CD8-positive, alpha-beta memory T cell (primary cell): ENCODE results near the gene CAPZA1. TPM values are rescaled to one million over a fixed set of nuclear protein-coding genes. Genes with fewer than 3 reads are reported as not detected.
"Not testable (repeated sequence)": the region's sequence is repeated elsewhere in the genome, so short reads cannot be mapped to it uniquely, and the experiment has no call there.

Experiments
- CTCF ChIA-PET: fragments of 350-600 bp; sonication (Branson Sonifier 250); formaldehyde crosslinking; loops from one replicate; lab custom pipeline; 2021; ENCODE audit warnings: antibody characterized with exemption; lab: Charles Lee
- POLR2A ChIA-PET: fragments of 350-600 bp; sonication (Branson Sonifier 250); formaldehyde crosslinking; loops from one replicate; lab custom pipeline; 2021; ENCODE audit warnings: antibody characterized with exemption; lab: Charles Lee
- DNase-seq, 5 donors: peaks; one replicate each; pipeline versions ENCODE4 v3.0.0 to v3.0.0-alpha.2; 2020 to 2022; ENCODE audit warnings: mixed read lengths in 1 of 5
- H3K27ac ChIP-seq: one replicate; pipeline ENCODE4 v1.7.0; 2013; ENCODE audit warnings: low read depth, mild to moderate bottlenecking, low read length, moderate library complexity
- H3K27me3 ChIP-seq: 2 replicates; pipeline ENCODE4 v1.7.0; 2013; ENCODE audit warnings: low read length, mild to moderate bottlenecking; ENCODE audit not compliant: insufficient read depth, poor library complexity, severe bottlenecking
- H3K36me3 ChIP-seq: 2 replicates; pipeline ENCODE4 v1.7.0; 2013; ENCODE audit warnings: mild to moderate bottlenecking, low read length, moderate library complexity; ENCODE audit not compliant: insufficient read depth
- H3K4me1 ChIP-seq: 2 replicates; pipeline ENCODE4 v1.7.0; 2013; ENCODE audit warnings: mild to moderate bottlenecking, low read length, moderate library complexity; ENCODE audit not compliant: insufficient read depth
- H3K4me3 ChIP-seq: 2 replicates; pipeline ENCODE4 v1.7.0; 2013; ENCODE audit warnings: mild to moderate bottlenecking, low read length
- H3K9me3 ChIP-seq: 2 replicates; pipeline ENCODE4 v1.7.0; 2013; ENCODE audit warnings: mild to moderate bottlenecking, low read length
- H3K27ac Mint-ChIP-seq, 8 donors: one replicate each; pipeline ENCODE4 v1.8.0; 2020 to 2021; ENCODE audit warnings: mixed read lengths in 8 of 8, mild to moderate bottlenecking in 6 of 8, inconsistent platforms in 3 of 8, moderate library complexity in 3 of 8
- H3K27me3 Mint-ChIP-seq, 2 donors: one replicate each; pipeline ENCODE4 v1.8.0; 2020 to 2021; ENCODE audit warnings: mixed read lengths in 2 of 2, mild to moderate bottlenecking in 1 of 2, moderate library complexity in 1 of 2
- H3K36me3 Mint-ChIP-seq, 3 donors: one replicate each; pipeline ENCODE4 v1.8.0; 2020 to 2021; ENCODE audit warnings: mixed read lengths in 3 of 3, inconsistent platforms in 1 of 3, mild to moderate bottlenecking in 1 of 3
- H3K4me1 Mint-ChIP-seq, 3 donors: one replicate each; pipeline ENCODE4 v1.8.0; 2020 to 2021; ENCODE audit warnings: mixed read lengths in 3 of 3, inconsistent platforms in 1 of 3, mild to moderate bottlenecking in 1 of 3
- H3K4me3 Mint-ChIP-seq, 7 donors: one replicate each; pipeline ENCODE4 v1.8.0; 2020 to 2021; ENCODE audit warnings: mixed read lengths in 7 of 7, mild to moderate bottlenecking in 6 of 7, moderate library complexity in 4 of 7, inconsistent platforms in 2 of 7
- H3K9me3 Mint-ChIP-seq, 5 donors: one replicate each; pipeline ENCODE4 v1.8.0; 2020 to 2022; ENCODE audit warnings: mixed read lengths in 5 of 5, mild to moderate bottlenecking in 3 of 5, moderate library complexity in 2 of 5, inconsistent platforms in 1 of 5
- polyA plus RNA-seq: library from polyadenylated mRNA; unstranded; fragments of 300-500 nt; fragmentation: Illumina TruSeq; gene quantifications from one replicate; pipeline ENCODE4 v1.2.3, GENCODE V29; 2021
- total RNA-seq, 2 experiments: library from RNA; stranded (reverse); gene quantifications; one replicate each; pipeline ENCODE4 v1.2.3, GENCODE V29; 2021

Gene CAPZA1
- total and polyA plus RNA-seq, 3 experiments from 2014 or later: 212 to 266 (median 255) TPM

- H3K27ac ChIP-seq, H3K9me3 ChIP-seq, CTCF ChIA-PET, H3K4me3 Mint-ChIP-seq, H3K9me3 Mint-ChIP-seq, H3K27me3 Mint-ChIP-seq, H3K4me3 ChIP-seq, H3K36me3 ChIP-seq, H3K27me3 ChIP-seq, POLR2A ChIA-PET: not testable (repeated sequence)
- Mint-ChIP-seq H3K4me1 (peaks cover 54 to 70% (median 67%) of the 10 kb centered on the region in 3 donors), H3K36me3 (peaks cover 0 to 27% (median 9%) of the 10 kb centered on the region in 3 donors), H3K27ac (peak overlapping the region in 1 of 8 donors; percentile 50)
- peak in 1 of 5 donors; percentile 39 for DNase-seq
- peaks cover 14% of the 10 kb centered on the region for H3K4me1 ChIP-seq
These were observed 20.8 kb downstream of the CAPZA1 start for GRCh38 chr1:112640437-112640836.

- H3K36me3 Mint-ChIP-seq: peaks cover 0 to 43% (median 12%) of the 10 kb centered on the region in 3 donors
- ChIA-PET CTCF (interaction anchor here (1.4 to 2.1 kb wide), 2 partner anchors 32 to 65 kb away, joined by 4 to 5 read pairs; partner anchors contain the start of gene MOV10), POLR2A (interaction anchor here (1.3 kb wide), 1 partner anchor 23 kb away, joined by 5 read pairs; no protein-coding TSS in a partner anchor)
- H3K4me3 Mint-ChIP-seq: no peak overlapping the region
- H3K9me3 ChIP-seq: no peaks in the 10 kb centered on the region
- H3K4me1 Mint-ChIP-seq: peaks cover 47 to 68% (median 63%) of the 10 kb centered on the region in 3 donors
- H3K27me3 ChIP-seq: no peaks in the 10 kb centered on the region
- peaks cover 8% of the 10 kb centered on the region for H3K4me1 ChIP-seq
- no peaks in the 10 kb centered on the region for H3K36me3 ChIP-seq
- H3K4me3 ChIP-seq: no peak overlapping the region
- no peak overlapping the region for H3K27ac ChIP-seq
- no peaks in the 10 kb centered on the region for H3K27me3 Mint-ChIP-seq
- DNase-seq: no peak
- peak overlapping the region in 4 of 8 donors; percentile 14 to 48 (median 26) for H3K27ac Mint-ChIP-seq
- no peaks in the 10 kb centered on the region for H3K9me3 Mint-ChIP-seq
These were observed 23.4 kb downstream of the CAPZA1 start for GRCh38 chr1:112643080-112643479.

GRCh38 chr1:112646225-112646624, 26.6 kb downstream of the CAPZA1 start:
- H3K4me1 Mint-ChIP-seq: peaks cover 59 to 81% (median 76%) of the 10 kb centered on the region in 3 donors
- no peak overlapping the region for H3K4me3 Mint-ChIP-seq
- H3K36me3 ChIP-seq: peaks cover 10% of the 10 kb centered on the region
- no peak for DNase-seq
- H3K9me3 ChIP-seq: no peaks in the 10 kb centered on the region
- H3K36me3 Mint-ChIP-seq: peaks cover 13 to 66% (median 24%) of the 10 kb centered on the region in 3 donors
- ChIA-PET CTCF (no interaction called here), POLR2A (no interaction called here)
- no peak overlapping the region for H3K27ac ChIP-seq
- no peak overlapping the region for H3K4me3 ChIP-seq
- H3K27ac Mint-ChIP-seq: peak overlapping the region in 7 of 8 donors; percentile 19 to 91 (median 62)
- H3K9me3 Mint-ChIP-seq: no peaks in the 10 kb centered on the region
- H3K27me3 ChIP-seq: no peaks in the 10 kb centered on the region
- H3K4me1 ChIP-seq: peaks cover 8% of the 10 kb centered on the region
- no peaks in the 10 kb centered on the region for H3K27me3 Mint-ChIP-seq

GRCh38 chr1:112651205-112651604, 31.6 kb downstream of the CAPZA1 start:
- H3K36me3 ChIP-seq: peaks cover 15% of the 10 kb centered on the region
- no peak for DNase-seq
- H3K27ac ChIP-seq: no peak overlapping the region
- Mint-ChIP-seq H3K27me3 (no peaks in the 10 kb centered on the region), H3K9me3 (no peaks in the 10 kb centered on the region), H3K36me3 (peaks cover 18 to 67% (median 20%) of the 10 kb centered on the region in 3 donors), H3K27ac (peak overlapping the region in 7 of 8 donors; percentile 10 to 71 (median 47)), H3K4me3 (no peak overlapping the region), H3K4me1 (peaks cover 30 to 53% (median 44%) of the 10 kb centered on the region in 3 donors)
- H3K4me3 ChIP-seq: no peak overlapping the region
- H3K27me3 ChIP-seq: no peaks in the 10 kb centered on the region
- CTCF ChIA-PET: interaction anchor here (1.4 to 2.0 kb wide), 3 partner anchors 10 to 37 kb away, joined by 3 to 5 read pairs (median 4); partner anchors contain the start of gene MOV10
- POLR2A ChIA-PET: no interaction called here
- H3K9me3 ChIP-seq: no peaks in the 10 kb centered on the region
- no peaks in the 10 kb centered on the region for H3K4me1 ChIP-seq

- Mint-ChIP-seq H3K4me1 (peaks cover 15 to 31% (median 27%) of the 10 kb centered on the region in 3 donors), H3K27ac (peak overlapping the region in 4 of 8 donors; percentile 18 to 56 (median 26)), H3K9me3 (no peaks in the 10 kb centered on the region), H3K27me3 (peaks cover 0 to 1% of the 10 kb centered on the region in 2 donors), H3K4me3 (no peak overlapping the region), H3K36me3 (peaks cover 20 to 84% (median 36%) of the 10 kb centered on the region in 3 donors)
- Histone ChIP-seq H3K4me1 (peaks cover 10% of the 10 kb centered on the region), H3K36me3 (peaks cover 41% of the 10 kb centered on the region), H3K4me3 (no peak overlapping the region), H3K9me3 (no peaks in the 10 kb centered on the region), H3K27ac (no peak overlapping the region), H3K27me3 (no peaks in the 10 kb centered on the region)
- DNase-seq: no peak
- ChIA-PET POLR2A (no interaction called here), CTCF (no interaction called here)
These were observed 46.2 kb downstream of the CAPZA1 start for GRCh38 chr1:112665857-112666256.

- Mint-ChIP-seq H3K9me3 (no peaks in the 10 kb centered on the region), H3K27ac (peak overlapping the region; percentile 2 to 88 (median 78)), H3K27me3 (peaks cover 0 to 1% of the 10 kb centered on the region in 2 donors), H3K36me3 (peaks cover 14 to 81% (median 34%) of the 10 kb centered on the region in 3 donors), H3K4me1 (peaks cover 15 to 27% (median 25%) of the 10 kb centered on the region in 3 donors), H3K4me3 (peak overlapping the region in 1 of 7 donors; percentile 16)
- POLR2A ChIA-PET: no interaction called here
- Histone ChIP-seq H3K4me3 (no peak overlapping the region), H3K4me1 (peaks cover 10% of the 10 kb centered on the region), H3K9me3 (no peaks in the 10 kb centered on the region), H3K36me3 (peaks cover 31% of the 10 kb centered on the region), H3K27me3 (no peaks in the 10 kb centered on the region), H3K27ac (no peak overlapping the region)
- DNase-seq: no peak
- CTCF ChIA-PET: no interaction called here
These were observed 47.3 kb downstream of the CAPZA1 start for GRCh38 chr1:112666946-112667345.

GRCh38 chr1:112672009-112672408, 52.4 kb downstream of the CAPZA1 start:
- Mint-ChIP-seq H3K27ac (peak overlapping the region in 5 of 8 donors; percentile 23 to 95 (median 61)), H3K36me3 (peaks cover 13 to 56% (median 20%) of the 10 kb centered on the region in 3 donors), H3K4me3 (peak overlapping the region in 1 of 7 donors; percentile 83), H3K4me1 (peaks cover 42 to 57% (median 52%) of the 10 kb centered on the region in 3 donors), H3K27me3 (no peaks in the 10 kb centered on the region), H3K9me3 (no peaks in the 10 kb centered on the region)
- H3K4me3 ChIP-seq: no peak overlapping the region
- no peak for DNase-seq
- CTCF ChIA-PET: interaction anchor here (1.0 to 4.1 kb wide), 6 partner anchors 13 to 170 kb away, joined by 3 to 23 read pairs (median 5); partner anchors contain the start of gene RHOC
- H3K4me1 ChIP-seq: peaks cover 35% of the 10 kb centered on the region
- no peaks in the 10 kb centered on the region for H3K27me3 ChIP-seq
- peaks cover 14% of the 10 kb centered on the region for H3K36me3 ChIP-seq
- POLR2A ChIA-PET: no interaction called here
- H3K9me3 ChIP-seq: no peaks in the 10 kb centered on the region
- H3K27ac ChIP-seq: no peak overlapping the region

- peaks cover 14% of the 10 kb centered on the region for H3K36me3 ChIP-seq
- no peak overlapping the region for H3K27ac ChIP-seq
- H3K4me1 Mint-ChIP-seq: peaks cover 42 to 58% (median 54%) of the 10 kb centered on the region in 3 donors
- ChIA-PET CTCF (interaction anchor here (0.9 to 4.1 kb wide), 7 partner anchors 23 to 171 kb away, joined by 3 to 23 read pairs (median 3); partner anchors contain the start of genes PPM1J and RHOC), POLR2A (interaction anchor here (0.6 to 2.9 kb wide), 3 partner anchors 12 to 175 kb away, joined by 3 to 32 read pairs (median 4); partner anchors contain the start of genes CAPZA1 and ST7L)
- no peaks in the 10 kb centered on the region for H3K9me3 ChIP-seq
- DNase-seq: no peak
- H3K4me1 ChIP-seq: peaks cover 35% of the 10 kb centered on the region
- H3K27ac Mint-ChIP-seq: peak overlapping the region; percentile 43 to 95 (median 80)
- no peaks in the 10 kb centered on the region for H3K27me3 Mint-ChIP-seq
- peak overlapping the region in 6 of 7 donors; percentile 16 to 81 (median 53) for H3K4me3 Mint-ChIP-seq
- peaks cover 10 to 49% (median 17%) of the 10 kb centered on the region in 3 donors for H3K36me3 Mint-ChIP-seq
- H3K9me3 Mint-ChIP-seq: no peaks in the 10 kb centered on the region
- no peak overlapping the region for H3K4me3 ChIP-seq
- no peaks in the 10 kb centered on the region for H3K27me3 ChIP-seq
These were observed 53.2 kb downstream of the CAPZA1 start for GRCh38 chr1:112672842-112673241.
